MM.1S (cell line): ENCODE results near the gene SGK1.

Experiments used
- DNase-seq: peaks from one replicate; pipeline ENCODE4 v3.0.0-alpha.2; 2015
- H2AFZ ChIP-seq: fragments of 300-600 bp; sonication (generic); 2 replicates; pipeline ENCODE4 v1.6.0; 2016; ENCODE audit warnings: antibody characterized with exemption, low read length
- H3F3A ChIP-seq: fragments of 300-600 bp; sonication (generic); 2 replicates; pipeline ENCODE4 v1.6.1; 2016; ENCODE audit warnings: mild to moderate bottlenecking, antibody characterized with exemption, low read length, moderate library complexity, mixed read lengths; ENCODE audit not compliant: insufficient read depth
- H3K27ac ChIP-seq: fragments of 300-600 bp; sonication (generic); 2 replicates; pipeline ENCODE4 v1.5.1; 2016; ENCODE audit warnings: mild to moderate bottlenecking, low read length
- H3K27me3 ChIP-seq: fragments of 300-600 bp; sonication (generic); replicated peaks from 2 replicates; pipeline ENCODE4 v1.6.0; 2016; ENCODE audit warnings: low read length; ENCODE audit not compliant: insufficient read depth
- H3K36me3 ChIP-seq: fragments of 300-600 bp; sonication (generic); replicated peaks from 2 replicates; pipeline ENCODE4 v1.6.1; 2016; ENCODE audit warnings: mild to moderate bottlenecking, low read length, mixed read lengths; ENCODE audit not compliant: insufficient read depth
- H3K4me1 ChIP-seq: fragments of 300-600 bp; sonication (generic); 2 replicates; pipeline ENCODE4 v1.6.1; 2016; ENCODE audit warnings: low read length, mixed read lengths
- H3K4me2 ChIP-seq: fragments of 300-600 bp; sonication (generic); 2 replicates; pipeline ENCODE4 v1.6.0; 2016; ENCODE audit warnings: low read depth, low read length
- H3K4me3 ChIP-seq: fragments of 300-600 bp; sonication (generic); 2 replicates; pipeline ENCODE4 v1.5.1; 2016; ENCODE audit warnings: low read length, mixed read lengths
- H3K79me2 ChIP-seq: fragments of 300-600 bp; sonication (generic); 2 replicates; pipeline ENCODE4 v1.6.1; 2016; ENCODE audit warnings: mixed run types, low read length, mixed read lengths
- H3K9ac ChIP-seq: fragments of 300-600 bp; sonication (generic); 2 replicates; pipeline ENCODE4 v1.6.1; 2016; ENCODE audit warnings: low read length, mixed read lengths
- H3K9me2 ChIP-seq: fragments of 300-600 bp; sonication (generic); replicated peaks from 2 replicates; pipeline ENCODE4 v1.6.1; 2016; ENCODE audit warnings: mild to moderate bottlenecking, low read length, mixed read lengths; ENCODE audit not compliant: insufficient read depth
- H3K9me3 ChIP-seq: fragments of 300-600 bp; sonication (generic); replicated peaks from 2 replicates; pipeline ENCODE4 v1.6.1; 2016; ENCODE audit warnings: mild to moderate bottlenecking, low read length, mixed read lengths; ENCODE audit not compliant: insufficient read depth
- H4K20me1 ChIP-seq: fragments of 300-600 bp; sonication (generic); 2 replicates; pipeline ENCODE4 v1.6.1; 2016; ENCODE audit warnings: mild to moderate bottlenecking, low read length, moderate library complexity, mixed read lengths; ENCODE audit not compliant: insufficient read depth
- CTCF ChIP-seq: fragments of 300-600 bp; sonication (generic); IDR thresholded peaks from 2 replicates; pipeline ENCODE4 v1.5.1; 2016; ENCODE audit warnings: antibody characterized with exemption, low read length, mixed read lengths
- EZH2 ChIP-seq: fragments of 300-600 bp; sonication (generic); optimal IDR thresholded peaks from 2 replicates; pipeline ENCODE3; 2017; ENCODE audit warnings: low read depth, mild to moderate bottlenecking, antibody characterized with exemption, low read length, mixed read lengths
- EZH2phosphoT487 ChIP-seq: fragments of 300-600 bp; sonication (generic); IDR thresholded peaks from 2 replicates; pipeline ENCODE4 v1.6.1; 2018; ENCODE audit warnings: antibody characterized with exemption, low read length

The SGK1 gene

GRCh38 chr6:134233180-134233955 is 84.5 kb downstream of the SGK1 start:
- no peak overlapping the region for H2AFZ ChIP-seq
- peaks cover 11% of the 10 kb centered on the region for H3K4me1 ChIP-seq
- H3K9me3 ChIP-seq, result no peaks in the 10 kb centered on the region
- peaks cover 3% of the 10 kb centered on the region for H3F3A ChIP-seq
- H3K4me3 ChIP-seq, result no peak overlapping the region
- no peak overlapping the region for H3K27ac ChIP-seq
- DNase-seq, result no peak
- no peaks in the 10 kb centered on the region for H3K9me2 ChIP-seq
- no peak for TF ChIP-seq CTCF
- no peak for TF ChIP-seq EZH2phosphoT487
- no peak for TF ChIP-seq EZH2
- no peak overlapping the region for H3K4me2 ChIP-seq
- H3K79me2 ChIP-seq, result no peaks in the 10 kb centered on the region
- no peaks in the 10 kb centered on the region for H3K36me3 ChIP-seq
- H3K27me3 ChIP-seq, result no peaks in the 10 kb centered on the region
- no peaks in the 10 kb centered on the region for H4K20me1 ChIP-seq
- H3K9ac ChIP-seq, result no peak overlapping the region

- Histone ChIP-seq H3K4me3 (no peak overlapping the region), H3K27ac (no peak overlapping the region), H2AFZ (no peak overlapping the region), H3K4me1 (peaks cover 4% of the 10 kb centered on the region), H4K20me1 (no peaks in the 10 kb centered on the region), H3K27me3 (no peaks in the 10 kb centered on the region), H3K36me3 (no peaks in the 10 kb centered on the region), H3K79me2 (no peaks in the 10 kb centered on the region), H3F3A (peaks cover 2% of the 10 kb centered on the region; the same call in 1 of the 2 replicates), H3K4me2 (no peak overlapping the region), H3K9me3 (no peaks in the 10 kb centered on the region), H3K9me2 (no peaks in the 10 kb centered on the region), H3K9ac (no peak overlapping the region)
- no peak for TF ChIP-seq EZH2phosphoT487
- no peak for TF ChIP-seq EZH2
- TF ChIP-seq CTCF, result no peak
- no peak for DNase-seq
Measured at GRCh38 chr6:134230940-134231339, 87.0 kb downstream of the SGK1 start.

GRCh38 chr6:134230087-134230700 is 87.7 kb downstream of the SGK1 start:
- no peak for TF ChIP-seq CTCF
- no peak for TF ChIP-seq EZH2phosphoT487
- TF ChIP-seq EZH2, result no peak
- Histone ChIP-seq H3K4me2 (no peak overlapping the region), H3F3A (no peaks in the 10 kb centered on the region)

More at GRCh38 chr6:134230087-134230700, 87.7 kb downstream of the SGK1 start:
- Histone ChIP-seq H4K20me1 (no peaks in the 10 kb centered on the region), H3K36me3 (no peaks in the 10 kb centered on the region), H3K9me2 (no peaks in the 10 kb centered on the region), H3K79me2 (no peaks in the 10 kb centered on the region), H3K4me3 (no peak overlapping the region), H3K27ac (no peak overlapping the region), H3K27me3 (no peaks in the 10 kb centered on the region), H3K9me3 (no peaks in the 10 kb centered on the region), H3K4me1 (no peaks in the 10 kb centered on the region), H2AFZ (no peak overlapping the region), H3K9ac (no peak overlapping the region)
- DNase-seq, result no peak
